ENCODE results near the gene BCL3. TPM values are rescaled to one million over a fixed set of nuclear protein-coding genes. Genes with fewer than 3 reads are reported as not detected.

Gene BCL3
- total RNA-seq, 1 experiment from 2014 or later, result 2.2 TPM

GRCh38 chr19:44785271-44785670, 36.8 kb downstream of the BCL3 start:
- Histone ChIP-seq H3K23ac (ENCODE audit: insufficient read length, low read depth, low read length) (no peak overlapping the region), H2AK5ac (ENCODE audit: insufficient read length, low read length) (no peak overlapping the region), H3K56ac (ENCODE audit: insufficient read length, low read depth, low read length) (no peak overlapping the region), H4K8ac (replicated peaks; ENCODE audit: insufficient read length, low read depth, low read length) (no peak overlapping the region), H3K4me2 (ENCODE audit: insufficient read depth, insufficient read length, low read length) (no peak overlapping the region), H3K4ac (ENCODE audit: low read depth, low read length) (no peak overlapping the region), H3K27ac (ENCODE audit: insufficient read length, low read depth, low read length) (no peak overlapping the region), H2BK20ac (ENCODE audit: low read depth, low read length, poor library complexity, severe bottlenecking) (no peak overlapping the region), H2AFZ (ENCODE audit: low read length) (no peak overlapping the region), H3K79me1 (ENCODE audit: insufficient read depth, low read depth, low read length, poor library complexity, severe bottlenecking) (no peaks in the 10 kb centered on the region), H2BK15ac (ENCODE audit: low read depth, low read length) (no peak overlapping the region), H3K27me3 (ENCODE audit: insufficient read depth, low read length) (no peaks in the 10 kb centered on the region), H4K5ac (ENCODE audit: insufficient read length, low read depth, low read length) (no peak overlapping the region), H3K23me2 (ENCODE audit: insufficient read length, low read depth, low read length, poor library complexity, severe bottlenecking) (no peaks in the 10 kb centered on the region), H2BK5ac (ENCODE audit: insufficient read length, low read length) (no peak overlapping the region), H2BK120ac (ENCODE audit: low read depth, low read length, poor library complexity, severe bottlenecking) (no peak overlapping the region), H3K79me2 (ENCODE audit: insufficient read depth, low read length) (no peaks in the 10 kb centered on the region), H2BK12ac (ENCODE audit: insufficient read length, low read depth, low read length) (no peak overlapping the region), H3K4me1 (ENCODE audit: insufficient read depth, low read length) (no peaks in the 10 kb centered on the region), H3K18ac (ENCODE audit: insufficient read length, low read depth, low read length) (no peak overlapping the region), H3K9me3 (ENCODE audit: control insufficient read depth, low read depth, low read length) (no peaks in the 10 kb centered on the region), H3K14ac (ENCODE audit: insufficient read depth, low read length) (no peak overlapping the region), H4K20me1 (ENCODE audit: control insufficient read depth, insufficient read depth, insufficient read length) (no peaks in the 10 kb centered on the region), H3K9ac (ENCODE audit: extremely low read depth, insufficient read length, low read length) (no peak overlapping the region), H3T11ph (ENCODE audit: low read length) (no peak overlapping the region), H4K91ac (ENCODE audit: insufficient read length, low read depth, low read length) (no peak overlapping the region)
- no peak for DNase-seq
- no peak for TF ChIP-seq CTCF (conservative IDR thresholded peaks at IDR 0.05)
- peaks cover 6 to 40% (median 26%) of the 10 kb centered on the region in 3 experiments; a peak in 6 of 7 replicates for H3K36me3 Mint-ChIP-seq (ENCODE audit: insufficient read depth in 1 of 3, low read depth in 3 of 3)
- H3K27ac Mint-ChIP-seq, result no peak overlapping the region
- WGBS (ENCODE audit: extremely low coverage, insufficient read length, low lambda C conversion rate), result no CpG with 5 or more reads among the region's 3 CpGs
- peaks cover 6 to 7% of the 10 kb centered on the region in 2 experiments for H3K4me1 Mint-ChIP-seq
- no peaks in the 10 kb centered on the region for H3K27me3 Mint-ChIP-seq (ENCODE audit: low read depth)
- H3K4me3 Mint-ChIP-seq, result no peak overlapping the region
- H3K9me3 Mint-ChIP-seq, result no peaks in the 10 kb centered on the region; a peak in 1 of 5 replicates

All from H9 (cell line).